DND-41 (cell line): ENCODE data around the gene RASAL2.

Experiments
- EZH2 ChIP-seq: IDR thresholded peaks from 3 replicates; pipeline ENCODE4 v1.6.1; 2012; ENCODE audit warnings: borderline replicate concordance, low read depth, mild to moderate bottlenecking, moderate library complexity, low read length, inconsistent platforms; ENCODE audit not compliant: severe bottlenecking
- TF ChIP-seq, protein P1 (sequence below): IDR thresholded peaks from 2 replicates; pipeline ENCODE4 v1.5.1; 2012; ENCODE audit warnings: borderline replicate concordance, low read length, moderate library complexity, mild to moderate bottlenecking; ENCODE audit not compliant: poor library complexity, severe bottlenecking; ENCODE audit errors: extremely low read depth

DNA sequence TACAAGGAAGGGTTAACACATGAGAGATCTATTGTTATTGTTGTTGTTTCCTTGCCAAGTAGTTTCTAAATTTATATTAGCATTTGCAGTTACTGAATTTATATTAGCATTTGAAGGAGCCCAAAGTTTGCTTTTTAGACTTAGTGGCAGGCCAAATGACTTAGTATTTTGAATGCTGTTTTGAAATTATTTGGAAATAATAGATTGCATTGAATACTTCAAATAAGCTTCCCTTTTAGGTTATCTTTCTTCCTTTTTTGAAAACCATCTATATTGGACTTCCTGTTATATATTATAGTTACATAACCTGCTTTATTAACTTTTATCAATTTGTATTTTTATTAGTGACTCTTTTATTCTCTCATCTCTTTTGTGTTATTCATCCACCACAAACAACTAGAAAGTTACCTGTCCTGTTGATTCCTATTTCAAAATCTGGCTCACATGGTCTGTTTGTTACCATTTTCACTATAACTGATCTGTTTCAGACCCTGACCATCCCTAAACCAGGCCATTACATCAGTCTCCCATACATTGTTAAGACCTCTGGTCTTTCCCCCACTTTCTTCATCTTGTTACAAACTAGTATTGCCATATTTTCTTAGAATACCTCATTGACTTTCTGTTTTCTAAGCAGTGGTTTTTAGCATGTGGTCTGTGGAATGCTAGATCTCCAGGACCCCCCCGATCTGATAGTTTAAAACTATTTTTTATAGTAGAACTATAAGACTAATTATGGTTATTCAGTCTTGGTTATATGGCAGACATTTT lies 185.2 kb downstream of the RASAL2 start:
- TF ChIP-seq, protein P1, sequence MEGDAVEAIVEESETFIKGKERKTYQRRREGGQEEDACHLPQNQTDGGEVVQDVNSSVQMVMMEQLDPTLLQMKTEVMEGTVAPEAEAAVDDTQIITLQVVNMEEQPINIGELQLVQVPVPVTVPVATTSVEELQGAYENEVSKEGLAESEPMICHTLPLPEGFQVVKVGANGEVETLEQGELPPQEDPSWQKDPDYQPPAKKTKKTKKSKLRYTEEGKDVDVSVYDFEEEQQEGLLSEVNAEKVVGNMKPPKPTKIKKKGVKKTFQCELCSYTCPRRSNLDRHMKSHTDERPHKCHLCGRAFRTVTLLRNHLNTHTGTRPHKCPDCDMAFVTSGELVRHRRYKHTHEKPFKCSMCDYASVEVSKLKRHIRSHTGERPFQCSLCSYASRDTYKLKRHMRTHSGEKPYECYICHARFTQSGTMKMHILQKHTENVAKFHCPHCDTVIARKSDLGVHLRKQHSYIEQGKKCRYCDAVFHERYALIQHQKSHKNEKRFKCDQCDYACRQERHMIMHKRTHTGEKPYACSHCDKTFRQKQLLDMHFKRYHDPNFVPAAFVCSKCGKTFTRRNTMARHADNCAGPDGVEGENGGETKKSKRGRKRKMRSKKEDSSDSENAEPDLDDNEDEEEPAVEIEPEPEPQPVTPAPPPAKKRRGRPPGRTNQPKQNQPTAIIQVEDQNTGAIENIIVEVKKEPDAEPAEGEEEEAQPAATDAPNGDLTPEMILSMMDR = no peak
- no peak for TF ChIP-seq EZH2
